A673 (cell line): Measurements from ENCODE around the gene SARS1. TPM values are rescaled to one million over a fixed set of nuclear protein-coding genes. Genes with fewer than 3 reads are reported as not detected.

Source experiments
- BruUV-seq: library from RNA; stranded (reverse); fragments of 400-500 nt; replicated peaks from 2 replicates; lab custom pipeline; 2021; lab: Mats Ljungman, UMichigan
- CTCF ChIA-PET: fragments of 300-600 bp; sonication (Branson Sonifier 250); formaldehyde crosslinking; loops from one replicate; lab custom pipeline; 2022; ENCODE audit warnings: antibody characterized with exemption; lab: Charles Lee
- POLR2A ChIA-PET: fragments of 300-600 bp; sonication (Branson Sonifier 250); formaldehyde crosslinking; loops from one replicate; lab custom pipeline; 2022; ENCODE audit warnings: antibody characterized with exemption; ENCODE audit not compliant: low non-redundant PET; lab: Charles Lee
- DNase-seq: peaks from one replicate; pipeline ENCODE4 v3.0.0-alpha.2; 2015; ENCODE audit warnings: low spot score
- H3K27ac ChIP-seq: fragments of 200-600 bp; sonication (generic); 2 replicates; pipeline ENCODE4 v1.5.1; 2016; ENCODE audit warnings: mixed run types, low read depth, mild to moderate bottlenecking, mixed read lengths, antibody characterized with exemption, low read length; ENCODE audit not compliant: poor library complexity, severe bottlenecking
- H3K27me3 ChIP-seq: fragments of 200-600 bp; sonication (generic); replicated peaks from 2 replicates; pipeline ENCODE4 v1.6.1; 2017; ENCODE audit warnings: mixed run types, low read depth, mild to moderate bottlenecking, mixed read lengths, antibody characterized with exemption, low read length; ENCODE audit not compliant: insufficient read depth, poor library complexity
- H3K36me3 ChIP-seq: fragments of 200-600 bp; sonication (generic); 2 replicates; pipeline ENCODE4 v1.6.1; 2016; ENCODE audit warnings: mixed run types, mild to moderate bottlenecking, mixed read lengths, antibody characterized with exemption, low read length; ENCODE audit not compliant: insufficient read depth, poor library complexity, severe bottlenecking
- H3K4me1 ChIP-seq: fragments of 200-600 bp; sonication (generic); 2 replicates; pipeline ENCODE4 v1.6.1; 2017; ENCODE audit warnings: mixed run types, mild to moderate bottlenecking, mixed read lengths, antibody characterized with exemption, low read length; ENCODE audit not compliant: insufficient read depth, poor library complexity, severe bottlenecking
- H3K4me3 ChIP-seq: fragments of 200-600 bp; sonication (generic); 2 replicates; pipeline ENCODE4 v1.5.1; 2016; ENCODE audit warnings: low read depth, mixed run types, mild to moderate bottlenecking, mixed read lengths, low read length; ENCODE audit not compliant: poor library complexity, severe bottlenecking
- H3K9me3 ChIP-seq: fragments of 200-600 bp; sonication (generic); 2 replicates; pipeline ENCODE4 v1.6.1; 2016; ENCODE audit warnings: mixed run types, low read depth, mild to moderate bottlenecking, mixed read lengths, antibody characterized with exemption, low read length; ENCODE audit not compliant: poor library complexity, severe bottlenecking
- CTCF ChIP-seq: fragments of 300-800, 200-600 bp; sonication (generic); conservative IDR thresholded peaks from 2 replicates; pipeline ENCODE4 v1.5.1; 2017; ENCODE audit warnings: low read depth, mild to moderate bottlenecking, antibody characterized with exemption, low read length, moderate library complexity, mixed read lengths
- EZH2 ChIP-seq: fragments of 200-600 bp; sonication (generic); IDR thresholded peaks from 2 replicates; pipeline ENCODE4 v1.6.1; 2017; ENCODE audit warnings: borderline replicate concordance, low read depth, mild to moderate bottlenecking, mixed read lengths, antibody characterized with exemption, low read length; ENCODE audit not compliant: poor library complexity, severe bottlenecking
- intact Hi-C: fragments of 100-400 bp; cut with micrococcal nuclease; formaldehyde crosslinking; loops from one replicate; pipeline ENCODE4 v1.10.0; 2022; ENCODE audit not compliant: unreplicated experiment
- total RNA-seq: library from RNA; stranded (reverse); gene quantifications from 2 replicates; pipeline ENCODE4 v1.2.3, GENCODE V29; 2021

The SARS1 gene
- total RNA-seq, 1 experiment from 2014 or later = 259 TPM

- Histone ChIP-seq H3K9me3 (no peaks in the 10 kb centered on the region), H3K27ac (no peak overlapping the region), H3K4me1 (peaks cover 28% of the 10 kb centered on the region), H3K27me3 (no peaks in the 10 kb centered on the region), H3K36me3 (no peaks in the 10 kb centered on the region), H3K4me3 (no peak overlapping the region)
- CTCF ChIA-PET = interaction anchor here (1.1 kb wide), 1 partner anchor 13 kb away, joined by 3 read pairs; no protein-coding TSS in a partner anchor
- no peak for TF ChIP-seq EZH2
- TF ChIP-seq CTCF = no peak
- BruUV-seq = no TSS peak
- intact Hi-C loops = no loop called here
- no peak for DNase-seq
- POLR2A ChIA-PET = no interaction called here
Measured at GRCh38 chr1:109252167-109252892, 38.6 kb downstream of the SARS1 start.

GRCh38 chr1:109252893-109253802 is 39.4 kb downstream of the SARS1 start:
- Histone ChIP-seq H3K4me3 (peak overlapping the region; percentile 29), H3K27me3 (no peaks in the 10 kb centered on the region), H3K4me1 (peaks cover 28% of the 10 kb centered on the region), H3K27ac (peak overlapping the region; percentile 82), H3K9me3 (no peaks in the 10 kb centered on the region), H3K36me3 (no peaks in the 10 kb centered on the region)
- ChIA-PET CTCF (interaction anchor here (0.8 to 1.1 kb wide), 2 partner anchors 13 to 24 kb away, joined by 3 read pairs; no protein-coding TSS in a partner anchor), POLR2A (no interaction called here)
- intact Hi-C loops = no loop called here
- DNase-seq = peak; percentile 81
- no TSS peak for BruUV-seq
- no peak for TF ChIP-seq CTCF
- TF ChIP-seq EZH2 = no peak

- no TSS peak for BruUV-seq
- H3K4me1 ChIP-seq = peaks cover 27% of the 10 kb centered on the region
- POLR2A ChIA-PET = no interaction called here
Measured at GRCh38 chr1:109253803-109254620, 40.3 kb downstream of the SARS1 start.

More at GRCh38 chr1:109253803-109254620, 40.3 kb downstream of the SARS1 start:
- Histone ChIP-seq H3K36me3 (peaks cover under 1% of the 10 kb centered on the region), H3K4me3 (peak overlapping the region; percentile 29), H3K27ac (peak overlapping the region; percentile 82), H3K9me3 (no peaks in the 10 kb centered on the region), H3K27me3 (no peaks in the 10 kb centered on the region)
- CTCF ChIA-PET = interaction anchor here (0.8 kb wide), 1 partner anchor 23 kb away, joined by 3 read pairs; no protein-coding TSS in a partner anchor
- no peak for TF ChIP-seq EZH2
- TF ChIP-seq CTCF = no peak
- no peak for DNase-seq
- intact Hi-C loops = no loop called here
